Activated CD4-positive, alpha-beta T cell treated with anti-CD3 and anti-CD28 coated beads for 36 hours (primary cell): ENCODE results near the gene ATG2B. TPM values are rescaled to one million over a fixed set of nuclear protein-coding genes. Genes with fewer than 3 reads are reported as not detected.

Experiments
- ATAC-seq: fragments of 200-7000 bp; cut with Tn5 transposase; one replicate; pipeline ENCODE4 v1.10.0; 2021; ENCODE audit warnings: mild to moderate bottlenecking, moderate library complexity
- CTCF ChIA-PET: fragments of 350-600 bp; sonication (Branson Sonifier 250); formaldehyde crosslinking; loops from one replicate; lab custom pipeline; 2021; ENCODE audit warnings: antibody characterized with exemption; lab: Charles Lee
- POLR2A ChIA-PET: fragments of 350-600 bp; sonication (Branson Sonifier 250); formaldehyde crosslinking; loops from one replicate; lab custom pipeline; 2021; ENCODE audit warnings: antibody characterized with exemption, inconsistent platforms; lab: Charles Lee
- DNase-seq: peaks from one replicate; pipeline ENCODE4 v3.0.0-alpha.2; 2020
- H3K27ac Mint-ChIP-seq: one replicate; pipeline ENCODE4 v1.8.0; 2021; ENCODE audit warnings: mixed read lengths
- H3K27me3 Mint-ChIP-seq: one replicate; pipeline ENCODE4 v1.8.0; 2021; ENCODE audit warnings: mixed read lengths
- H3K36me3 Mint-ChIP-seq: one replicate; pipeline ENCODE4 v1.8.0; 2021; ENCODE audit warnings: low read depth, mixed read lengths
- H3K4me1 Mint-ChIP-seq: one replicate; pipeline ENCODE4 v1.8.0; 2021; ENCODE audit warnings: mixed read lengths
- H3K4me3 Mint-ChIP-seq: one replicate; pipeline ENCODE4 v1.8.0; 2021; ENCODE audit warnings: mild to moderate bottlenecking, moderate library complexity, mixed read lengths
- H3K9me3 Mint-ChIP-seq: one replicate; pipeline ENCODE4 v1.8.0; 2021; ENCODE audit warnings: low read depth, mixed read lengths
- intact Hi-C, 2 experiments: fragments of 100-400 bp; cut with DNase I in 1 of 2; cut with micrococcal nuclease in 1 of 2; formaldehyde crosslinking; loops; one replicate each; pipeline versions ENCODE4 v1.14.2 to v1.15.1; 2022 to 2024; cut with DNase I, micrococcal nuclease
- total RNA-seq, 2 experiments: library from RNA; stranded (reverse); gene quantifications; one replicate each; pipeline ENCODE4 v1.2.3, GENCODE V29; 2021

ATG2B gene
- total RNA-seq, 2 experiments from 2014 or later = 13.5 to 17.6 TPM

- DNase-seq = peak; percentile 11
- ChIA-PET POLR2A (no interaction called here), CTCF (interaction anchor here (0.7 to 0.8 kb wide), 2 partner anchors 9 to 10 kb away, joined by 3 read pairs; no protein-coding TSS in a partner anchor)
- Mint-ChIP-seq H3K36me3 (peaks cover 24% of the 10 kb centered on the region), H3K27me3 (no peaks in the 10 kb centered on the region), H3K9me3 (no peaks in the 10 kb centered on the region), H3K4me3 (no peak overlapping the region), H3K4me1 (no peaks in the 10 kb centered on the region), H3K27ac (no peak overlapping the region)
- intact Hi-C loops = no loop called here
- ATAC-seq = no peak
Measured at GRCh38 chr14:96304956-96305355, 58.2 kb downstream of the ATG2B start.

- ATAC-seq (no peak), DNase-seq (no peak)
- Mint-ChIP-seq H3K4me1 (no peaks in the 10 kb centered on the region), H3K27me3 (no peaks in the 10 kb centered on the region), H3K4me3 (no peak overlapping the region), H3K9me3 (no peaks in the 10 kb centered on the region), H3K36me3 (peaks cover 24% of the 10 kb centered on the region), H3K27ac (no peak overlapping the region)
- ChIA-PET POLR2A (no interaction called here), CTCF (no interaction called here)
- intact Hi-C loops = no loop called here
Measured at GRCh38 chr14:96303981-96304380, 59.2 kb downstream of the ATG2B start.

- no peak for DNase-seq
- ChIA-PET POLR2A (interaction anchor here (0.6 kb wide), 1 partner anchor 20 kb away, joined by 3 read pairs; no protein-coding TSS in a partner anchor), CTCF (interaction anchor here (3.8 kb wide), 1 partner anchor 9 kb away, joined by 15 read pairs; no protein-coding TSS in a partner anchor)
- ATAC-seq = no peak
- peaks cover 13% of the 10 kb centered on the region for H3K36me3 Mint-ChIP-seq
- H3K27me3 Mint-ChIP-seq = no peaks in the 10 kb centered on the region
- no peak overlapping the region for H3K27ac Mint-ChIP-seq
- intact Hi-C loops = loop anchor here in 1 of 2 experiments (5.0 kb wide), 1 partner anchor 443 kb away; no protein-coding TSS in a partner anchor
- H3K4me1 Mint-ChIP-seq = no peaks in the 10 kb centered on the region
- no peaks in the 10 kb centered on the region for H3K9me3 Mint-ChIP-seq
- no peak overlapping the region for H3K4me3 Mint-ChIP-seq
Measured at GRCh38 chr14:96299441-96299840, 63.7 kb downstream of the ATG2B start.

GRCh38 chr14:96297997-96298515 is 65.1 kb downstream of the ATG2B start:
- CTCF ChIA-PET = interaction anchor here (0.8 to 3.8 kb wide), 6 partner anchors 10 to 126 kb away, joined by 3 to 15 read pairs (median 4); no protein-coding TSS in a partner anchor
- Mint-ChIP-seq H3K27ac (no peak overlapping the region), H3K4me1 (no peaks in the 10 kb centered on the region), H3K27me3 (no peaks in the 10 kb centered on the region), H3K36me3 (peaks cover 18% of the 10 kb centered on the region), H3K4me3 (no peak overlapping the region), H3K9me3 (no peaks in the 10 kb centered on the region)
- ATAC-seq = no peak
- intact Hi-C loops = loop anchor here (1.0 to 5.0 kb wide), 2 partner anchors 126 to 444 kb away; no protein-coding TSS in a partner anchor
- DNase-seq = no peak
- POLR2A ChIA-PET = interaction anchor here (0.7 kb wide), 1 partner anchor 899 kb away, joined by 6 read pairs; no protein-coding TSS in a partner anchor

- no peaks in the 10 kb centered on the region for H3K4me1 Mint-ChIP-seq
- no peaks in the 10 kb centered on the region for H3K9me3 Mint-ChIP-seq
- peaks cover 17% of the 10 kb centered on the region for H3K36me3 Mint-ChIP-seq
- intact Hi-C loops = loop anchor here (1.0 to 5.0 kb wide), 2 partner anchors 127 to 445 kb away; no protein-coding TSS in a partner anchor
- no peak overlapping the region for H3K27ac Mint-ChIP-seq
- H3K27me3 Mint-ChIP-seq = no peaks in the 10 kb centered on the region
- no peak for DNase-seq
- ATAC-seq = no peak
- ChIA-PET POLR2A (interaction anchor here (0.7 kb wide), 1 partner anchor 898 kb away, joined by 6 read pairs; no protein-coding TSS in a partner anchor), CTCF (interaction anchor here (0.7 to 3.8 kb wide), 8 partner anchors 11 to 1434 kb away, joined by 3 to 15 read pairs (median 4); no protein-coding TSS in a partner anchor)
- H3K4me3 Mint-ChIP-seq = no peak overlapping the region
Measured at GRCh38 chr14:96297000-96297399, 66.1 kb downstream of the ATG2B start.

GRCh38 chr14:96294246-96294645 is 68.9 kb downstream of the ATG2B start:
- POLR2A ChIA-PET = no interaction called here
- ATAC-seq (no peak), DNase-seq (no peak)
- Mint-ChIP-seq H3K4me1 (no peaks in the 10 kb centered on the region), H3K9me3 (no peaks in the 10 kb centered on the region), H3K4me3 (no peak overlapping the region), H3K36me3 (peaks cover 20% of the 10 kb centered on the region), H3K27ac (no peak overlapping the region), H3K27me3 (no peaks in the 10 kb centered on the region)
- CTCF ChIA-PET = interaction anchor here (1.8 to 2.1 kb wide), 2 partner anchors 18 to 20 kb away, joined by 4 to 5 read pairs; no protein-coding TSS in a partner anchor
- intact Hi-C loops = no loop called here

GRCh38 chr14:96287856-96288255 is 75.3 kb downstream of the ATG2B start:
- no peaks in the 10 kb centered on the region for H3K27me3 Mint-ChIP-seq
- no peaks in the 10 kb centered on the region for H3K4me1 Mint-ChIP-seq
- intact Hi-C loops = no loop called here
- no peak overlapping the region for H3K4me3 Mint-ChIP-seq
- H3K9me3 Mint-ChIP-seq = no peaks in the 10 kb centered on the region
- ChIA-PET CTCF (interaction anchor here (0.5 to 0.6 kb wide), 2 partner anchors 14 to 61 kb away, joined by 3 read pairs; no protein-coding TSS in a partner anchor), POLR2A (no interaction called here)
- ATAC-seq = no peak
- no peak for DNase-seq
- peaks cover 29% of the 10 kb centered on the region for H3K36me3 Mint-ChIP-seq
- H3K27ac Mint-ChIP-seq = no peak overlapping the region

- DNase-seq = no peak
- no peaks in the 10 kb centered on the region for H3K9me3 Mint-ChIP-seq
- ChIA-PET POLR2A (no interaction called here), CTCF (interaction anchor here (0.7 to 1.5 kb wide), 5 partner anchors 11 to 187 kb away, joined by 3 to 5 read pairs (median 3); no protein-coding TSS in a partner anchor)
- intact Hi-C loops = no loop called here
- peaks cover 27% of the 10 kb centered on the region for H3K36me3 Mint-ChIP-seq
- no peak overlapping the region for H3K4me3 Mint-ChIP-seq
- no peak overlapping the region for H3K27ac Mint-ChIP-seq
- no peak for ATAC-seq
- H3K4me1 Mint-ChIP-seq = no peaks in the 10 kb centered on the region
- H3K27me3 Mint-ChIP-seq = no peaks in the 10 kb centered on the region
Measured at GRCh38 chr14:96286251-96286650, 76.9 kb downstream of the ATG2B start.

GRCh38 chr14:96285667-96286066 is 77.5 kb downstream of the ATG2B start:
- intact Hi-C loops = no loop called here
- Mint-ChIP-seq H3K36me3 (peaks cover 27% of the 10 kb centered on the region), H3K27me3 (no peaks in the 10 kb centered on the region), H3K27ac (no peak overlapping the region), H3K4me1 (no peaks in the 10 kb centered on the region), H3K9me3 (no peaks in the 10 kb centered on the region), H3K4me3 (no peak overlapping the region)
- DNase-seq (no peak), ATAC-seq (no peak)
- ChIA-PET POLR2A (no interaction called here), CTCF (interaction anchor here (1.1 to 1.5 kb wide), 3 partner anchors 10 to 162 kb away, joined by 3 to 5 read pairs (median 4); no protein-coding TSS in a partner anchor)

- Mint-ChIP-seq H3K4me1 (no peaks in the 10 kb centered on the region), H3K36me3 (peaks cover 26% of the 10 kb centered on the region), H3K27ac (no peak overlapping the region), H3K4me3 (no peak overlapping the region), H3K9me3 (no peaks in the 10 kb centered on the region), H3K27me3 (no peaks in the 10 kb centered on the region)
- intact Hi-C loops = no loop called here
- ChIA-PET CTCF (interaction anchor here (1.0 kb wide), 1 partner anchor 11 kb away, joined by 3 read pairs; no protein-coding TSS in a partner anchor), POLR2A (no interaction called here)
- ATAC-seq = no peak
- DNase-seq = no peak
Measured at GRCh38 chr14:96284430-96284829, 78.7 kb downstream of the ATG2B start.

- H3K27ac Mint-ChIP-seq = no peak overlapping the region
- H3K9me3 Mint-ChIP-seq = no peaks in the 10 kb centered on the region
- H3K4me1 Mint-ChIP-seq = no peaks in the 10 kb centered on the region
- H3K4me3 Mint-ChIP-seq = no peak overlapping the region
- intact Hi-C loops = no loop called here
- no peak for ATAC-seq
- ChIA-PET CTCF (no interaction called here), POLR2A (no interaction called here)
- no peak for DNase-seq
- H3K36me3 Mint-ChIP-seq = peaks cover 29% of the 10 kb centered on the region
- no peaks in the 10 kb centered on the region for H3K27me3 Mint-ChIP-seq
Measured at GRCh38 chr14:96284008-96284407, 79.1 kb downstream of the ATG2B start.
